ENCODE data around the gene LRRK1.

LRRK1 gene

DNA sequence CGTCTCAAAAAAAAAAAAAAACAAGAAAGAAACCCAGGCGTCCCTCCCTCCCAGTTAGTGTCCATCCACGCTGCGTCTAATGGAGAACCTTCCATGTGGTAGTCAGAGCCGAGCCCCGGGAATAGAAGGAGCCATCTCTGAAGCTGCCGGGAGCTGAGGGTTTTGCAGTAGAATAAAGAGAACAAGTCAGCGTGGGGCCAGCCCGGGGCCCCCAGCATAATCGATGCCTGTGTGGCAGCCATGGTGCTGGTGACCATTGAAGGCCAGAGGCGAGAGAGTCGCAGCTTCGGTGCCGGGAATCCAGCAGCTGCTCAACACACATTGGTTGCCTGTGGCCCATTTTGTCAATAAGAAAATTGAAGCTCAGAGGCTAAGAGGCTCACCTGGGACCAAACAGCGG is 181.0 kb downstream of the LRRK1 start:
- no peak overlapping the region for H3K9ac ChIP-seq (ENCODE audit: low read depth in 1 of 2, low read length in 2 of 2)
- no peaks in the 10 kb centered on the region for H3K9me3 ChIP-seq (ENCODE audit: control insufficient read depth in 1 of 2, low read length in 2 of 2)
- H3K36me3 ChIP-seq (ENCODE audit: control insufficient read depth in 1 of 2, insufficient read depth in 2 of 2, low read length in 2 of 2) = no peaks in the 10 kb centered on the region
- H3K4me1 ChIP-seq (ENCODE audit: control insufficient read depth in 1 of 2, insufficient read depth in 2 of 2, low read length in 2 of 2) = no peaks in the 10 kb centered on the region
- no peak overlapping the region for H3K4me3 ChIP-seq (ENCODE audit: low read depth in 1 of 2, low read length in 2 of 2)
- H3K27me3 ChIP-seq (ENCODE audit: control insufficient read depth in 1 of 2, insufficient read depth in 2 of 2, low read length in 2 of 2) = no peaks in the 10 kb centered on the region
- no peak overlapping the region for H3K27ac ChIP-seq (ENCODE audit: low read depth, low read length)

DNA sequence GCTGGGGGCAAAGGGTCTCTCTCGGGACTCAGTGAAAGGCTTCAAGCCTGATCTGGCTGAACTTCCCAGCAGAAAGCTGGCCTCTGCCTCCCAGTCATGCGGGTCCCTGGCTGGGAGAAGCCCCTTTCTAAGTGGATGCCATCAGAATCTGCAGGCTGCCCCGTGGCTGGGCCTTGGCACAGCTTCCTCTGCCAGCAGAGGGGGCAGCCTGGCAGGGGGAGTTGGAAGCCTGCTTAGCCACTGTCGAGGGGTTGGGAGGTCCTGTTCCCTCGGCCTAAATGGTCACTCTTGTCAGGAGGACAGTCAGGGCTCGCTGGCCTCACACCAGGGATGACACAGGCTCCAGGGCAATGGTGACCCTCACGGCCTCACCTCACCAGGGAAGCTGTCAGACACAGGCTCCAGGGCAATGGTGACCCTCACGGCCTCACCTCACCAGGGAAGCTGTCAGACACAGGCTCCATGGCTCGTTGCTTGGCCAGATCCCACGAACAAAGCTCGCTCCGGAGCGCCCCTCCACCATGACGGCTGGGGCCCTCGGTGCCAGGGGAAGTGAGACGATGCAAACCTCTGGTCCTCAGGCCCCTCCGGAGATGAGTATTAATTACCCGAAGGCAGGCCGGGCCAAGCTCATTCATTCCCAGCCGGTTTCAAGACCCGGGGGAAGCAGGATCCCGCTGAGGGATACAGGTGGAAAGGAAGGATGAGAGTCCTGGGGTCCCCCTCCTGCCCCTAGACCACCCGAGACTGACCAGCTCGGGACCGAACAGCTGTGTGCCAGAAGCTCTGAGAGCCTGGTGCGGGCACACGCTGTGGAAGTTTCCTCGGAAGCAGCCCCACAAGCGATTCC is 181.7 kb downstream of the LRRK1 start:
- H3K36me3 ChIP-seq (ENCODE audit: control insufficient read depth in 1 of 2, insufficient read depth in 2 of 2, low read length in 2 of 2) = no peaks in the 10 kb centered on the region
- H3K4me3 ChIP-seq (ENCODE audit: low read depth in 1 of 2, low read length in 2 of 2) = no peak overlapping the region
- no peak overlapping the region for H3K27ac ChIP-seq (ENCODE audit: low read depth, low read length)
- H3K4me1 ChIP-seq (ENCODE audit: control insufficient read depth in 1 of 2, insufficient read depth in 2 of 2, low read length in 2 of 2) = no peaks in the 10 kb centered on the region
- H3K9me3 ChIP-seq (ENCODE audit: control insufficient read depth in 1 of 2, low read length in 2 of 2) = no peaks in the 10 kb centered on the region
- no peak overlapping the region for H3K9ac ChIP-seq (ENCODE audit: low read depth in 1 of 2, low read length in 2 of 2)
- H3K27me3 ChIP-seq (ENCODE audit: control insufficient read depth in 1 of 2, insufficient read depth in 2 of 2, low read length in 2 of 2) = no peaks in the 10 kb centered on the region

DNA sequence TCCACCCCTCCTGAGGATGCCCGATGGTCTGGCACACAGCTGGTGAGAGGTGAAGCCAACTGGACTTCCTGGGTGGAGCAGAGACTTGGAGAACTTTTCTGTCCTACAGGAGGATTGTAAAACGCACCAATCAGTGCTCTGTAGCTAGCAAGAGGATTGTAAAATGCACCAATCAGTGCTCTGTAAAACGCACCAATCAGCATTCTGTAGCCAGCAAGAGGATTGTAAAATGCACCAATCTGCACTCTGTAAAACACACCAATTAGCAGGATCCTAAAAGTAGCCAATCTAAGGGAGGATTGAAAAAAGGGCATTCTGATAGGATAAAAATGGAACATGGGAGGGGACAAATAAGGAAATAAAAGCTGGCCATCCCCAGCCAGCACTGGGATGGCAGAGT is 182.5 kb downstream of the LRRK1 start:
- no peaks in the 10 kb centered on the region for H3K9me3 ChIP-seq (ENCODE audit: control insufficient read depth in 1 of 2, low read length in 2 of 2)
- no peak overlapping the region for H3K27ac ChIP-seq (ENCODE audit: low read depth, low read length)
- no peaks in the 10 kb centered on the region for H3K27me3 ChIP-seq (ENCODE audit: control insufficient read depth in 1 of 2, insufficient read depth in 2 of 2, low read length in 2 of 2)
- no peaks in the 10 kb centered on the region for H3K36me3 ChIP-seq (ENCODE audit: control insufficient read depth in 1 of 2, insufficient read depth in 2 of 2, low read length in 2 of 2)
- no peaks in the 10 kb centered on the region for H3K4me1 ChIP-seq (ENCODE audit: control insufficient read depth in 1 of 2, insufficient read depth in 2 of 2, low read length in 2 of 2)
- H3K9ac ChIP-seq (ENCODE audit: low read depth in 1 of 2, low read length in 2 of 2) = no peak overlapping the region
- H3K4me3 ChIP-seq (ENCODE audit: low read depth in 1 of 2, low read length in 2 of 2) = no peak overlapping the region

DNA sequence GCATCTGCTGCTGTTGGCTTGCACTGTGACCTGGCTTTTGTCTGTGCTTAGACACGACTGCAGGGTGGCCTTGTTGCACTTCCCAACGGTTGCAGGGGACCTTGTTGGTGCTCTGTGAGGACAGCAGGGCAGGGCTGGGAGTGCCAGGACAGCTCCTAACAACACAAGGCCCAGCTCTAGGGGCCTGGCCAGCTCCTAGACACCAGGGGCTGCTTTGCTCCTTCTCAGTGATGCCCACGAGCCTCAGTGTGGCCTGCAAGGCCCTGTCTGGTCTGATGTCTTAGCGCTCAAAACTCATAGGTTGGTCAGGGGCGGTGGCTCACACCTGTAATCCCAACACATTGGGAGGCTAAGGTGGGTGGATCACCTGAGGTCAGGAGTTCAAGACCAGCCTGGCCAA is 183.6 kb downstream of the LRRK1 start:
- H3K4me3 ChIP-seq (ENCODE audit: low read depth in 1 of 2, low read length in 2 of 2) = no peak overlapping the region
- no peaks in the 10 kb centered on the region for H3K9me3 ChIP-seq (ENCODE audit: control insufficient read depth in 1 of 2, low read length in 2 of 2)
- no peaks in the 10 kb centered on the region for H3K36me3 ChIP-seq (ENCODE audit: control insufficient read depth in 1 of 2, insufficient read depth in 2 of 2, low read length in 2 of 2)
- no peak overlapping the region for H3K27ac ChIP-seq (ENCODE audit: low read depth, low read length)
- H3K4me1 ChIP-seq (ENCODE audit: control insufficient read depth in 1 of 2, insufficient read depth in 2 of 2, low read length in 2 of 2) = no peaks in the 10 kb centered on the region
- no peaks in the 10 kb centered on the region for H3K27me3 ChIP-seq (ENCODE audit: control insufficient read depth in 1 of 2, insufficient read depth in 2 of 2, low read length in 2 of 2)
- no peak overlapping the region for H3K9ac ChIP-seq (ENCODE audit: low read depth in 1 of 2, low read length in 2 of 2)

DNA sequence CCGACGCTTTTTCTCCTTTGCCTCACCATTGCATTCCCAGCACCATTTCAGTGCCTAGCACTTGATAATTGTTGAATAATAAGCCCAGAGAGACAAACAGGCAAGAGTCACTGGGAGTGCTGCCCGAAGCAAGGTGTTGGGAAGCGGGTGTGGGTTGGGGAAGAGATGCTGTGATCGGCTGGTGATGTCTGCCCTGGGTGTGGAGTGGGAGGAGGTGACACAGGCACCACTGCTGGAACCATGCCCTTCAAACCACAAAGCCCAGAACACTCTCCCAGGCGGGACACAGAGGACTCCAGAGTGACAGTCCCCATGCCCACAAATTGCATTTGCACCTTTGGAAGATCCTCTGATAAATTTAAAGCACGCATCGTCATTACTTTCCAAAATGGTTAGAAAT is 184.4 kb downstream of the LRRK1 start:
- H3K9me3 ChIP-seq (ENCODE audit: control insufficient read depth in 1 of 2, low read length in 2 of 2) = no peaks in the 10 kb centered on the region
- no peaks in the 10 kb centered on the region for H3K36me3 ChIP-seq (ENCODE audit: control insufficient read depth in 1 of 2, insufficient read depth in 2 of 2, low read length in 2 of 2)
- H3K4me1 ChIP-seq (ENCODE audit: control insufficient read depth in 1 of 2, insufficient read depth in 2 of 2, low read length in 2 of 2) = no peaks in the 10 kb centered on the region
- no peaks in the 10 kb centered on the region for H3K27me3 ChIP-seq (ENCODE audit: control insufficient read depth in 1 of 2, insufficient read depth in 2 of 2, low read length in 2 of 2)
- no peak overlapping the region for H3K4me3 ChIP-seq (ENCODE audit: low read depth in 1 of 2, low read length in 2 of 2)
- no peak overlapping the region for H3K27ac ChIP-seq (ENCODE audit: low read depth, low read length)
- H3K9ac ChIP-seq (ENCODE audit: low read depth in 1 of 2, low read length in 2 of 2) = no peak overlapping the region

DNA sequence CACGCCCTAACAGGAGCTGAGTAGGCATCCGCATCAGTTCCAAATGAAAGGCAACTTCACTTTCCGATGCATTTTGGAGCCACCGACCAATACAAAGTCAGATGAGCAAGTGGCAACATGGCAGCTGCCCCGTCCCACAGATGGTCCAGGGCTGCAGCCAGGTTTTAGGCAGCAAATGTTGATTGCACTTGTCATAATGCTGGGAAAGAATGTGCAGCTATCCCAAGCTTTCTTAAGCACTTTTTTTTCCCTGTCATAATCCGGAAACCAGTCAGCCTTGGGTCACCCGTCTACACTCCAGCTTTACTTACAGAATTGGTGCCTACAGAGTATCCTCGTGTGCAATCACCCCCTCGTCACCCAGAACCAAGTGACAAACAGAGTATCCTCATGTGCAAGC is 185.0 kb downstream of the LRRK1 start:
- Histone ChIP-seq H3K27me3 (ENCODE audit: control insufficient read depth in 1 of 2, insufficient read depth in 2 of 2, low read length in 2 of 2) (no peaks in the 10 kb centered on the region), H3K4me1 (ENCODE audit: control insufficient read depth in 1 of 2, insufficient read depth in 2 of 2, low read length in 2 of 2) (no peaks in the 10 kb centered on the region), H3K9me3 (ENCODE audit: control insufficient read depth in 1 of 2, low read length in 2 of 2) (no peaks in the 10 kb centered on the region), H3K9ac (ENCODE audit: low read depth in 1 of 2, low read length in 2 of 2) (no peak overlapping the region), H3K36me3 (ENCODE audit: control insufficient read depth in 1 of 2, insufficient read depth in 2 of 2, low read length in 2 of 2) (no peaks in the 10 kb centered on the region), H3K4me3 (ENCODE audit: low read depth in 1 of 2, low read length in 2 of 2) (no peak overlapping the region), H3K27ac (ENCODE audit: low read depth, low read length) (no peak overlapping the region)

DNA sequence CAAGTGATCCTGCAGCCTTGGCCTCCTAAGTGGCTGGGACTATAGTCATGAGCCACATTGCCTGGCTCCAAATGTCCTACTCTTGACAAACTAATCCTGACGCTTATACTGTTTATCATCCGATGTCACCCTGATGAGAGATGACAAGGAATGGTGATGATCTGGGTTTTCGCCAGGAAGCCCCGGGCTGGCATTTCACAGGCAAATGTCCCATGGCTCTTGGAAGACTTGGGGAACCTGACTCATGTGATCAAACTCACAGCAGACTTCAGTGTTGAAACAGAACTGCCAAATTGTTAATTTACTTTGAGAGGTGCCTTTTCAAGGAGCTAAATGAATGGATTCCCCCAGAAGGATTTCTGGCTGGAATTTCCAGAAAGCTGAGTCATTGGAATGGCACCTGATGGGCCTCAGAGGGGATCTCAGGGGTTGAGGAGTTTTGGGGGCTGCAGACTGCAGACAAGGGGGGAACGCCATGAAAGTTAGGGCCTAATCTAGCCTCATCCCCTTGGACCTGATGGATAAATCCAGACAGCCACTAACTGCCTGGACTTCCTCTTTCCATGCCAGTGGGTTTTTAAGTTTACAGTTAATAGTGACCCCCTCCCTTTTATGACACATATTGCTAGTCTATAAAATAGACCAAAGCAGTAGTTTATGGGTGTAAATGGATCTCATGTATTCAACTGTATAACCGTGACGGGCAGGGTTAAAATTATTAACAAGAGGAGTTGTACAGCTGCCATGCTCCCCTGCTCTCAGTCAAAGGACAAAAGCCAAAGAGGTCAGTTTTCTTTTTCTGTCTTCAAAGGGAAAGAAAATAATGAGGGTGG is 186.1 kb downstream of the LRRK1 start:
- no peak overlapping the region for H3K4me3 ChIP-seq (ENCODE audit: low read depth in 1 of 2, low read length in 2 of 2)
- H3K36me3 ChIP-seq (ENCODE audit: control insufficient read depth in 1 of 2, insufficient read depth in 2 of 2, low read length in 2 of 2) = no peaks in the 10 kb centered on the region
- H3K27ac ChIP-seq (ENCODE audit: low read depth, low read length) = no peak overlapping the region
- H3K9ac ChIP-seq (ENCODE audit: low read depth in 1 of 2, low read length in 2 of 2) = no peak overlapping the region
- H3K9me3 ChIP-seq (ENCODE audit: control insufficient read depth in 1 of 2, low read length in 2 of 2) = no peaks in the 10 kb centered on the region
- no peaks in the 10 kb centered on the region for H3K4me1 ChIP-seq (ENCODE audit: control insufficient read depth in 1 of 2, insufficient read depth in 2 of 2, low read length in 2 of 2)
- no peaks in the 10 kb centered on the region for H3K27me3 ChIP-seq (ENCODE audit: control insufficient read depth in 1 of 2, insufficient read depth in 2 of 2, low read length in 2 of 2)

DNA sequence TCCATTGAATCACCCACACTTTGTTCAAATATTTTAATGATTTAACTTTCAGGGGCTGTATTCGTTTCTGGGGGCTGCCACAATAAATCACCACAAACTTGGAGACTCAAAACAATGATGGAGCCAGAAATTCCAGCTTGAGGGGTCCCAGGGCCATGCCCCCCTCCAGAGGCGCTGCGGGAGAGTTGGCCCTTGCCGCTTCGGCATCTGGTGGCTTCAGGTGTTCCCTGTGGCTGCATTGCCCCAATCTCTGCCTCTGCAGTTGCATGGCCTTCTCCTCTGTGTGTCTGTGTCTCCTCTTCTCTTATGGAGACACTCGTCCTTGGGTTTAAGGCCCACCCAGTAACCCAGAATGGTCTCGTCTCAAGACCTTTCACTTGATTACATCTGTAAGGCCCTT is 187.9 kb downstream of the LRRK1 start:
- H3K27ac ChIP-seq (ENCODE audit: low read depth, low read length) = no peak overlapping the region
- no peaks in the 10 kb centered on the region for H3K4me1 ChIP-seq (ENCODE audit: control insufficient read depth in 1 of 2, insufficient read depth in 2 of 2, low read length in 2 of 2)
- no peak overlapping the region for H3K9ac ChIP-seq (ENCODE audit: low read depth in 1 of 2, low read length in 2 of 2)
- H3K36me3 ChIP-seq (ENCODE audit: control insufficient read depth in 1 of 2, insufficient read depth in 2 of 2, low read length in 2 of 2) = no peaks in the 10 kb centered on the region
- H3K4me3 ChIP-seq (ENCODE audit: low read depth in 1 of 2, low read length in 2 of 2) = no peak overlapping the region
- H3K9me3 ChIP-seq (ENCODE audit: control insufficient read depth in 1 of 2, low read length in 2 of 2) = no peaks in the 10 kb centered on the region
- no peaks in the 10 kb centered on the region for H3K27me3 ChIP-seq (ENCODE audit: control insufficient read depth in 1 of 2, insufficient read depth in 2 of 2, low read length in 2 of 2)

DNA sequence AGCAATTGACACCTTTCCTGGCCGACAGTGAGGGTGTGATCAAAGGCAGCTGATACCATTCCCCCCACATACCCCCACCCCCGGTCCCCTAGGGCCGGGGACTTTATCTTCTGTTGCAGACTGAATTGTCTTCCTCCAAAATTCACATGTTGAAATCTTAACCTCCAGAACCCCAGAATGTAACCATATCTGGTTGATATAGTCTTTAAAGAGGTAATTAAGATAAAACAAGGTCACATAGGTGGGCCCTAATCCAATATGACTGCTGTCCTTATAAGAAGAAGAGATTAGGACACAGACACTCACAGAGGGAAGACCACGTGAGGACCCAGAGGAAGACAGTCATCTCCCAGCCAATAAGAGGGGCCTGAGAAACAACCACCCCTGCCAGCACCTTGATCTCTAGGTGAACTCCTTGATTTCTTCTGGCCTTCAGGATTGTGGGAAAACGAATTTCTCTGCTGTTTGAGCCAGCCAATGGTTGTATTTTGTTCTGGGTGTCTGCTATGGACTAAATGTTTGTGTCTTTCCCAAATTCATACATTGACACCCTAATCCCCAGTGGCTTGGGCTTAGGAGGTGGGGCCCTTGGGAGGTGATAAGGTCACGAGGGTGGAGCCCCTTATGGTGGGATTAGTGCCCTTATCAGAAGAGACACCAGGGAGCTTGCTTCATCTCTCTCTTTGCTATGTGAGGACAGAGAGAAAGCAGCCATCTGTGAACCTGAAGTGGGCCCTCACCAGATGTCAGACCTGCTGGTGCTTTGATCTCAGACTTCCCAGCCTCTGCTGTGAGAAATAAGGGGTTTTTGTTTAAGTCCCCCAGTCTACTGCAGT is 188.7 kb downstream of the LRRK1 start:
- Histone ChIP-seq H3K27ac (ENCODE audit: low read depth, low read length) (no peak overlapping the region), H3K27me3 (ENCODE audit: control insufficient read depth in 1 of 2, insufficient read depth in 2 of 2, low read length in 2 of 2) (no peaks in the 10 kb centered on the region), H3K9ac (ENCODE audit: low read depth in 1 of 2, low read length in 2 of 2) (no peak overlapping the region), H3K4me3 (ENCODE audit: low read depth in 1 of 2, low read length in 2 of 2) (no peak overlapping the region), H3K9me3 (ENCODE audit: control insufficient read depth in 1 of 2, low read length in 2 of 2) (no peaks in the 10 kb centered on the region), H3K4me1 (ENCODE audit: control insufficient read depth in 1 of 2, insufficient read depth in 2 of 2, low read length in 2 of 2) (no peaks in the 10 kb centered on the region), H3K36me3 (ENCODE audit: control insufficient read depth in 1 of 2, insufficient read depth in 2 of 2, low read length in 2 of 2) (no peaks in the 10 kb centered on the region)

DNA sequence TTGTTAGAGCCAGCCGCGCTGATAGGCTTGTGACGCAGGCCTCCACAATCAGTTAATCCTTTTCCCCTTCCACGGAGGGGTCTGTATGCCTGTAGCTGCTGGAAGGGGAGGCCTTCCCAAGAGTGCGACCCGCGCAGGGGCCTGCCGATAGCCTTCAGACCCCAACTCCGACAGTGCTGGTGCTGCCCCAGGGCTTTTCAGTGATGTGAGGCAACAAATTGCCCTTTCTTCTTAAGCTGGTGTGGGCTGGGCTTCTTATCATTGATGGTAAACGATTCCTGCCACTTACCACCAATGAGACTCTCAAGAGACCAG is 189.3 kb downstream of the LRRK1 start:
- H3K4me3 ChIP-seq (ENCODE audit: low read depth in 1 of 2, low read length in 2 of 2) = no peak overlapping the region
- no peaks in the 10 kb centered on the region for H3K36me3 ChIP-seq (ENCODE audit: control insufficient read depth in 1 of 2, insufficient read depth in 2 of 2, low read length in 2 of 2)
- H3K4me1 ChIP-seq (ENCODE audit: control insufficient read depth in 1 of 2, insufficient read depth in 2 of 2, low read length in 2 of 2) = no peaks in the 10 kb centered on the region
- H3K27me3 ChIP-seq (ENCODE audit: control insufficient read depth in 1 of 2, insufficient read depth in 2 of 2, low read length in 2 of 2) = no peaks in the 10 kb centered on the region
- no peak overlapping the region for H3K27ac ChIP-seq (ENCODE audit: low read depth, low read length)
- H3K9me3 ChIP-seq (ENCODE audit: control insufficient read depth in 1 of 2, low read length in 2 of 2) = no peaks in the 10 kb centered on the region
- no peak overlapping the region for H3K9ac ChIP-seq (ENCODE audit: low read depth in 1 of 2, low read length in 2 of 2)

Measured in duodenal mucosa (tissue), 2 donors.